ENCODE results near the gene PXK.

PXK gene

GRCh38 chr3:58386626-58387365, 54.1 kb downstream of the PXK start:
- DNase-seq, result no peak

- no peak for DNase-seq
Observed at GRCh38 chr3:58387650-58388546, 55.2 kb downstream of the PXK start.

- no peak for DNase-seq
Observed at GRCh38 chr3:58388550-58389091, 55.9 kb downstream of the PXK start.

GRCh38 chr3:58391156-58391865, 58.6 kb downstream of the PXK start:
- no peak for DNase-seq

- no peak for DNase-seq
Observed at GRCh38 chr3:58392181-58392580, 59.5 kb downstream of the PXK start.

GRCh38 chr3:58394339-58394738, 61.6 kb downstream of the PXK start:
- DNase-seq, result no peak

GRCh38 chr3:58398669-58399333, 66.1 kb downstream of the PXK start:
- DNase-seq, result no peak

GRCh38 chr3:58403513-58404109, 70.9 kb downstream of the PXK start:
- no peak for DNase-seq

GRCh38 chr3:58404396-58404795, 71.7 kb downstream of the PXK start:
- peak; percentile 26 for DNase-seq

GRCh38 chr3:58408906-58409305, 76.2 kb downstream of the PXK start:
- no peak for DNase-seq

- no peak for DNase-seq
Observed at GRCh38 chr3:58409663-58410062, 77.0 kb downstream of the PXK start.

GRCh38 chr3:58411036-58411435, 78.3 kb downstream of the PXK start:
- DNase-seq, result no peak

GRCh38 chr3:58411851-58412830, 79.4 kb downstream of the PXK start:
- no peak for DNase-seq

- DNase-seq, result peak; percentile 56
Observed at GRCh38 chr3:58414538-58415197, 82.0 kb downstream of the PXK start.

GRCh38 chr3:58416191-58416590, 83.5 kb downstream of the PXK start:
- no peak for DNase-seq

GRCh38 chr3:58417075-58417474, 84.4 kb downstream of the PXK start:
- no peak for DNase-seq

GRCh38 chr3:58418227-58418626, 85.5 kb downstream of the PXK start:
- DNase-seq, result no peak

GRCh38 chr3:58419780-58420507, 87.3 kb downstream of the PXK start:
- no peak for DNase-seq

GRCh38 chr3:58421004-58421403, 88.3 kb downstream of the PXK start:
- DNase-seq, result no peak

Measured in T1000 (cell line).